ENCODE data around the gene MLLT6. TPM values are rescaled to one million over a fixed set of nuclear protein-coding genes. Genes with fewer than 3 reads are reported as not detected.

MLLT6 gene
- total RNA-seq, 4 donors from 2014 or later = 62.7 to 83.6 (median 73.0) TPM

DNA sequence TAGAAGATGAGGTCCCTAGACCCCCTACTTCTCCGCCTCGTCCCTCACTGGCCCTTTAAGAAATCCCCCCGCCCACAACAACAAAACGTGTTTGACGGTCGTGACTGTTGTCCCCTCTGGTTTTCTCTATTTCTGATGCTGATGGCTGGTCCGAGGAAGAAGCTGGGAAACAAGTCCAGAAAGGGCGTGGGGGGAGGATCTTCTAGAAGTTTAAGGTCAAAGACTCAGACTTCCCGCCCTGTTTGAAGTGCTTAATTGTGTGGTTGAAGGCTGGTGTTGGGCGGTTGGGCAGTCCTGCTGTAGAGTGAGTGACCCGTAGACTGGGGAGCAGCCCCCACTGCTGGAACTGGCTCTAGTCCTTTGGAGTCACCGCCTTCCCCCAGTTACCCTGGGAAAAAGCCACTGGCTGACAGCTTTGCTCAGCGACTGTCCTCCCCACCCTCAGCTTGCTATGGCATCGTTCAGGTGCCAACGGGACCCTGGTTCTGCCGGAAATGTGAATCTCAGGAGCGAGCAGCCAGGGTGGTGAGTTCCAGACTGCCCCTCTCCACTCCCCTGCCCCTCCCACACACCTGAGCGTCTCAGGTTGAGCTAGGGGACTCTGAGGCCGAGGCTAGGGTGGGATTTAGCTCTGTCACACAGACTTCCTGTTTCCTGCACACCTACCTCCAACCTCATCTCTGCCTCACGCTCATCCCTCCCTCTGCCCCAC lies 1.6 kb downstream of the MLLT6 start:
- DNase-seq (ENCODE audit: extremely low spot score) = no peak
- no peaks in the 10 kb centered on the region for H3K9me3 ChIP-seq
- TF ChIP-seq POLR2AphosphoS5 (IDR thresholded peaks at IDR 0.05) = no peak
- TF ChIP-seq POLR2A (IDR thresholded peaks at IDR 0.05; ENCODE audit: low read depth) = no peak
- H3K27me3 ChIP-seq = no peaks in the 10 kb centered on the region
- H3K4me3 ChIP-seq = peak overlapping the region; percentile 67 to 99 (median 90)
- peaks cover 19 to 54% (median 47%) of the 10 kb centered on the region in 4 donors for H3K4me1 ChIP-seq
- intact Hi-C loops (cut with DNase I) = no loop called here
- peak overlapping the region; percentile 94 to 98 (median 96) for H3K27ac ChIP-seq (replicated peaks in 1 of 4)
- 14% methylated on average over 19 of the region's 20 CpGs for WGBS
- peaks cover 11 to 45% (median 38%) of the 10 kb centered on the region in 4 donors for H3K36me3 ChIP-seq

DNA sequence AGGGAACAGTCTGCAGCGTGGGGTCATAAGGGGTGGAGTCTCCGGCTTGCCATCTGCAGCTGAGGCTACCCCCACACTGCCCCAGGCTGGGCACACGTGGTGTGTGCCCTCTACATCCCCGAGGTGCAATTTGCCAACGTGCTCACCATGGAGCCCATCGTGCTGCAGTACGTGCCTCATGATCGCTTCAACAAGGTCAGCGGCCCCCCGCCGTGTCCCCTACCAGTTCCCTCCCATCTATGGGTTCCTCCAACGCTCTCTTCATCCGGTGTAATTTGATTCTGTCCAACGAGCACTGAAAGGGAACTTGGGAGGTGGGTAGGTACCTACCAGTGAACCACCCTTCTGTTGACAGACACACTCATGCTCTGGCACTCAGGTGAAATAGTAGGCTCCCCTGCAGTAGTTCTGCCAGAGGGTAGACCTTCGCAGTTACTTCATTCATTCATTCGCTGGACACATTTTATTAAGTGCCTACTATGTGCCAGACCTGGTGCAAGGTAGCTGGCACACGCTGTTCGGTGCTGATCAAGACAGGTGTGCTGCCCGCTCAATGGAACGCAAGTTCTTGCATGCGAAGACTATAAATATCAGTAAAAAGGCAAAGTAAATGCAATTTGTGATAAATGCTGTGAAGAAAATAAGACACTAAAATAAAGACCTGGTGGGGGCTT lies 2.7 kb downstream of the MLLT6 start:
- H3K36me3 ChIP-seq = peaks cover 20 to 57% (median 49%) of the 10 kb centered on the region in 4 donors
- peak overlapping the region in 1 of 4 donors; percentile 98 for H3K27ac ChIP-seq (replicated peaks in 1 of 4)
- H3K4me3 ChIP-seq = no peak overlapping the region
- H3K27me3 ChIP-seq = no peaks in the 10 kb centered on the region
- 76% methylated on average over 17 of the region's 21 CpGs for WGBS
- H3K9me3 ChIP-seq = no peaks in the 10 kb centered on the region
- TF ChIP-seq POLR2AphosphoS5 (IDR thresholded peaks at IDR 0.05) (no peak), POLR2A (IDR thresholded peaks at IDR 0.05; ENCODE audit: low read depth) (no peak), CTCF (IDR thresholded peaks at IDR 0.05) (no peak)
- intact Hi-C loops (cut with DNase I) = no loop called here
- no peak for DNase-seq (ENCODE audit: extremely low spot score)
- H3K4me1 ChIP-seq = peaks cover 26 to 49% (median 40%) of the 10 kb centered on the region in 4 donors

DNA sequence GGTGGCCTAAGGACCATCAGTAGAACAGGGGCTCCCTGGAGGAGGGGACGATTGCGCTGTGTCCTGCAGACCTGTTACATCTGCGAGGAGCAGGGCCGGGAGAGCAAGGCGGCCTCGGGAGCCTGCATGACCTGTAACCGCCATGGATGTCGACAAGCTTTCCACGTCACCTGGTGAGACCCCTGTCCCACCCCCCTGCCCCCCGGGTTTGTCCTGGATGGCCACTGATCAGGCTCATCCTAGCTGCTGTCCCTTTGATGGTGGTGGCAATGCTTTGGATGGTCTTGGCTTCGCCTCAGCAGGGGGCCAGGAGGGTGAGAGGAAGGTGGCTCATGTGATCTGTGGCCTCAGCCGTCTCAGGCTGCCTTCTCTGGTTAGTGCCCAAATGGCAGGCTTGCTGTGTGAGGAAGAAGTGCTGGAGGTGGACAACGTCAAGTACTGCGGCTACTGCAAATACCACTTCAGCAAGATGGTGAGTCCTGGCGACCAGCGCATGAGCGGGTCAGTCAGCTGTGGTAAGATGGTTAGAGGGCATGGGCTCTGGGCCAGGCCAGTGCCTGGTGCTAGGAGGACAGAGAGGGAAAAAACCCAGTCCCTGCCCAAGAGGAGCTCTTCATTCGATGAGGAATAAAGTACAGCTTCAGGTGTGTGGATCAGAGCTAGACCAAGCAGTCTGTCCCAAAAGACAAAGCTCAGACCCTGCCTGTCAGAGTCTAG lies 4.2 kb downstream of the MLLT6 start:
- no peak overlapping the region for H3K4me3 ChIP-seq
- TF ChIP-seq CTCF (IDR thresholded peaks at IDR 0.05) (no peak), EP300 (IDR thresholded peaks at IDR 0.05) (no peak), POLR2A (IDR thresholded peaks at IDR 0.05; ENCODE audit: low read depth) (no peak), POLR2AphosphoS5 (IDR thresholded peaks at IDR 0.05) (no peak)
- DNase-seq (ENCODE audit: extremely low spot score) = no peak
- no peaks in the 10 kb centered on the region for H3K27me3 ChIP-seq
- peaks cover 33 to 71% (median 64%) of the 10 kb centered on the region in 4 donors for H3K36me3 ChIP-seq
- no peak overlapping the region for H3K27ac ChIP-seq (replicated peaks in 1 of 4)
- 86% methylated on average over 18 of the region's 18 CpGs for WGBS
- intact Hi-C loops (cut with DNase I) = no loop called here
- peaks cover 23 to 36% (median 27%) of the 10 kb centered on the region in 4 donors for H3K4me1 ChIP-seq
- H3K9me3 ChIP-seq = no peaks in the 10 kb centered on the region

GRCh38 chr17:38709864-38710603 lies 5.0 kb downstream of the MLLT6 start:
- peaks cover 39 to 79% (median 71%) of the 10 kb centered on the region in 4 donors for H3K36me3 ChIP-seq
- no peak overlapping the region for H3K4me3 ChIP-seq
- H3K27me3 ChIP-seq = no peaks in the 10 kb centered on the region
- WGBS = 79% methylated on average over 13 of the region's 13 CpGs
- TF ChIP-seq POLR2A (IDR thresholded peaks at IDR 0.05; ENCODE audit: low read depth) = no peak
- no peak for TF ChIP-seq CTCF (IDR thresholded peaks at IDR 0.05)
- TF ChIP-seq EP300 (IDR thresholded peaks at IDR 0.05) = no peak
- no peak for TF ChIP-seq POLR2AphosphoS5 (IDR thresholded peaks at IDR 0.05)
- H3K27ac ChIP-seq (replicated peaks in 1 of 4) = no peak overlapping the region
- no peaks in the 10 kb centered on the region for H3K9me3 ChIP-seq
- H3K4me1 ChIP-seq = peaks cover 19 to 35% (median 26%) of the 10 kb centered on the region in 4 donors
- intact Hi-C loops (cut with DNase I) = no loop called here
- no peak for DNase-seq (ENCODE audit: extremely low spot score)

Data from esophagus muscularis mucosa (tissue), 4 donors.